HepG2 (cell line): Measurements from ENCODE around the gene SEMA4A.

Source experiments
- CTCF ChIP-seq: sonication (generic); formaldehyde crosslinking; IDR thresholded peaks from 2 replicates; pipeline ENCODE4 v1.5.0; 2020; ENCODE audit warnings: mild to moderate bottlenecking, missing genetic modification reagents, moderate library complexity
- KDM5A ChIP-seq: fragments of 200-600 bp; sonication (generic); IDR thresholded peaks from 2 replicates; pipeline ENCODE4 v1.7.0; 2018; ENCODE audit warnings: antibody characterized with exemption, mild to moderate bottlenecking, low read length, borderline replicate concordance
- MXD4 ChIP-seq: IDR thresholded peaks from 2 replicates; pipeline ENCODE4 v1.6.1; 2016; ENCODE audit warnings: mild to moderate bottlenecking, missing biosample characterization, missing genetic modification reagents
- NFIC ChIP-seq: IDR thresholded peaks from 2 replicates; pipeline ENCODE4 v1.6.1; 2012; ENCODE audit warnings: mild to moderate bottlenecking, low read length, inconsistent platforms
- SIN3A ChIP-seq: IDR thresholded peaks from 2 replicates; pipeline ENCODE4 v1.6.1; 2011; ENCODE audit warnings: low read depth, mild to moderate bottlenecking, control low read depth, low read length, borderline replicate concordance
- ZBTB49 ChIP-seq: sonication (generic); formaldehyde crosslinking; IDR thresholded peaks from 2 replicates; pipeline ENCODE4 v1.4.0; 2020; ENCODE audit warnings: missing genetic modification reagents, borderline replicate concordance
- ZBTB8A ChIP-seq: sonication (generic); formaldehyde crosslinking; IDR thresholded peaks from 2 replicates; pipeline ENCODE4 v1.4.0; 2020; ENCODE audit warnings: mild to moderate bottlenecking, low read depth, missing genetic modification reagents, borderline replicate concordance
- ZNF143 ChIP-seq: sonication (generic); formaldehyde crosslinking; IDR thresholded peaks from 2 replicates; pipeline ENCODE4 v1.4.0; 2020; ENCODE audit warnings: missing genetic modification reagents
- ZNF513 ChIP-seq: sonication (generic); formaldehyde crosslinking; conservative IDR thresholded peaks from 2 replicates; pipeline ENCODE4 v1.5.0; 2020; ENCODE audit warnings: missing genetic modification reagents
- ZSCAN9 ChIP-seq: IDR thresholded peaks from 2 replicates; pipeline ENCODE4 v1.6.1; 2016; ENCODE audit warnings: borderline replicate concordance

GRCh38 chr1:156152628-156153027, 757 bp upstream of the SEMA4A start:
- TF ChIP-seq ZNF513 (CRISPR knock-in tag) (no peak), ZBTB8A (CRISPR knock-in tag) (no peak), ZNF143 (no peak), MXD4 (CRISPR knock-in tag) (no peak), CTCF (CRISPR knock-in tag) (no peak), ZSCAN9 (CRISPR knock-in tag) (no peak), ZBTB49 (CRISPR knock-in tag) (no peak), NFIC (no peak), SIN3A (no peak), KDM5A (no peak)
